Stomach (tissue), 4 donors: ENCODE data around the gene SEL1L.
A peak's percentile ranks its signal among the peaks of the same experiment; 100 is the strongest.

ENCODE experiments used
- CTCF ChIP-seq, 7 experiments: fragments of 450-650 bp in 4 of 7; fragments of 200-600 bp in 3 of 7; sonication (generic) in 3 of 7; IDR thresholded peaks; one replicate each; pipeline ENCODE4 v1.5.1; 2016 to 2019; ENCODE audit warnings: antibody characterized with exemption in 7 of 7, control low read depth in 2 of 7, mild to moderate bottlenecking in 1 of 7
- POLR2A ChIP-seq, 4 donors: fragments of 450-650 bp; IDR thresholded peaks; one replicate each; pipeline ENCODE4 v1.6.1; 2016; ENCODE audit warnings: antibody characterized with exemption in 4 of 4, control low read depth in 2 of 4, mild to moderate bottlenecking in 1 of 4, moderate library complexity in 1 of 4
- POLR2AphosphoS5 ChIP-seq, 3 donors: sonication (generic); formaldehyde crosslinking; IDR thresholded peaks; one replicate each; pipeline ENCODE4 v1.6.1; 2016; ENCODE audit warnings: antibody characterized with exemption in 3 of 3

- TF ChIP-seq CTCF (IDR thresholded peaks at IDR 0.05), result peak in 4 of 7 experiments; percentile 29 to 41 (median 32)
- TF ChIP-seq POLR2AphosphoS5 (IDR thresholded peaks at IDR 0.05), result no peak
- no peak for TF ChIP-seq POLR2A (IDR thresholded peaks at IDR 0.05)
These were observed 32.0 kb upstream of the SEL1L start for GRCh38 chr14:81565441-81566290.
